Adipose tissue (tissue), 3 donors: Measurements from ENCODE around the gene SPTAN1. TPM values are rescaled to one million over a fixed set of nuclear protein-coding genes. Genes with fewer than 3 reads are reported as not detected.
"Not testable (repeated sequence)": the region's sequence is repeated elsewhere in the genome, so short reads cannot be mapped to it uniquely, and the experiment has no call there.

Experiments
- H3K27ac ChIP-seq: one replicate; pipeline ENCODE4 v1.5.1; 2013; ENCODE audit warnings: low read depth, low read length
- whole genome bisulfite sequencing, 3 donors: extraction: QIAGEN DNeasy Blood & Tissue Kit; methylation state at CpG; one replicate each; pipeline ENCODE4 v1.1.7; 2013; 5-methylcytosine and 5-hydroxymethylcytosine counted together
- polyA plus RNA-seq, 3 donors: library from polyadenylated mRNA; stranded (reverse); fragments of 200-250 nt; gene quantifications; one replicate each; pipeline ENCODE4 v1.2.3, GENCODE V29; 2013
- donor health status: healthy with polysubstance abuse.
- donor health status: Bipolar disorder and iron deficiency.
- donor health status: healthy.

Gene SPTAN1
- polyA plus RNA-seq, 3 donors = 41.2 to 147 (median 103) TPM

GRCh38 chr9:128585155-128585554, 32.8 kb downstream of the SPTAN1 start:
- not testable (repeated sequence) for H3K27ac ChIP-seq
- WGBS, 3 donors = 84 to 89% (median 88%) methylated on average over 8 of the region's 8 CpGs

DNA sequence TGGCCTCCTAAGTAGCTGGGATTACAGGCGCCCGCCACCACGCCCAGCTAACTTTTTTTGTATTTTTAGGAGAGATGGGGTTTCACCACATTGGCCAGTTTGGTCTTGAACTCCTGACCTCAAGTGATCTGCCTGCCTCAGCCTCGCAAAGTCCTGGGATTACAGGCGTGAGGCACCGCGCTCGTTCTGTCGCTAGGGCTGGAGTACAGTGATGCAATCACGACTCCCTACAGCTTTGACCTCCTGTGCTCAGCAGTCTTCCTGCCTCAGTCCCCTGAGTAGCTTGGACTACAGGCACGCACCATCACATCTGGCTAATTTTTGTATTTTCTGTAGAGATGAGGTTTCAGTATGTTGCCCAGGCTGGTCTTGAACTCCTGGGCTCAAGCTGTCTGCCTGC, 34.5 kb downstream of the SPTAN1 start:
- not testable (repeated sequence) for H3K27ac ChIP-seq
- 81 to 92% (median 90%) methylated on average over 11 of the region's 11 CpGs for WGBS, 3 donors

GRCh38 chr9:128587453-128587852, 35.1 kb downstream of the SPTAN1 start:
- 64 to 73% (median 69%) methylated on average over 6 of the region's 6 CpGs for WGBS, 3 donors

DNA sequence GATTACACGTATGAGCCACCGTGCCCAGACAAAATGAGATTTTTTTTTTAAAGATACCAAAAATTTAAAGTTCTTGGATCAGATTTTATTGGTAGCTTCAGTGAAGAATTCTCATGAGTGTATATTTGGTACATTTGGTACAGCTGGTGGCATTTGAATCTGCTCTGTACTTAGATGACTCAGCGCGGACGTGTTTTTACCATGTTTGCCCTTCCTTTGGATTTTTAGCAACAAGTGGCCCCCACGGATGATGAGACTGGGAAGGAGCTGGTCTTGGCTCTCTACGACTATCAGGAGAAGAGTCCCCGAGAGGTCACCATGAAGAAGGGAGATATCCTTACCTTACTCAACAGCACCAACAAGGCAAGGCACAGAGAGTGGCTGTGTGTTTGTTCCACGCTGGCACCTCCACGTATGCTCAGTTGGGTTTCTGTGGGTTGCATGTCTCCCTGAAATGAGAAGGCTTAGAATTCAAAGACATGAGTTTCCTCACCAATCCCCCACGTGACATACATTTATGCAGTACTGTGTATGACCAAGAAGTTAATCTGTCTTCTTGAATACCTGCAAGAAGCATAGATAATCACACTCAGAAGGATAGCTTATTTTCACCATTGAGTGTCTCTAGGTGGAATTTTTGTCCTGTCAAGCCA, 36.3 kb downstream of the SPTAN1 start:
- WGBS, 3 donors = 88 to 93% (median 92%) methylated on average over 11 of the region's 11 CpGs
- H3K27ac ChIP-seq = no peak overlapping the region

More at GRCh38 chr9:128587453-128587852, 35.1 kb downstream of the SPTAN1 start:
- H3K27ac ChIP-seq = no peak overlapping the region

DNA sequence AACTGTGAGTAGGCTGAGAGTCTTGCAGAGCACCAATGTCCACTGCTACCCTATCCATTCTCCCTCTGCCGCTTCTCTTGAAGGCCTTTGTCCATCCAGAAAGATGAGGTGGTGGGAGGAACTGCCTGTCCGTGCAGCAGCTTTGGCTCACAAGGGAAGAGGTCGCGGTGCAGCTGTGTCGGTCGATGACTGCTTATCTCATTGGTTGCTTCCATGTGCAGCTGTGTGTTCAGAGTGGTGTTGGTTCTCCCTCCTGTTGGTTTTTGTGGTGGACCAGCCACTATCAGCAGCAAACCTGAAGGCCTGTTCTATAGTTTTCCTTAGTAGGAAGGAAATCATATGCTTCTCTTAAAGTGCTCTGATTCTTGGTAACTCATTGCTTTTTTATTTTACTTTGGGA, 40.7 kb downstream of the SPTAN1 start:
- 74 to 79% (median 75%) methylated on average over 6 of the region's 6 CpGs for WGBS, 3 donors
- no peak overlapping the region for H3K27ac ChIP-seq

GRCh38 chr9:128593856-128594255, 41.5 kb downstream of the SPTAN1 start:
- H3K27ac ChIP-seq = no peak overlapping the region
- 91 to 92% (median 91%) methylated on average over 9 of the region's 9 CpGs for WGBS, 3 donors

GRCh38 chr9:128595471-128595870, 43.1 kb downstream of the SPTAN1 start:
- WGBS, 3 donors = 63 to 81% (median 66%) methylated on average over 4 of the region's 4 CpGs
- H3K27ac ChIP-seq = no peak overlapping the region

DNA sequence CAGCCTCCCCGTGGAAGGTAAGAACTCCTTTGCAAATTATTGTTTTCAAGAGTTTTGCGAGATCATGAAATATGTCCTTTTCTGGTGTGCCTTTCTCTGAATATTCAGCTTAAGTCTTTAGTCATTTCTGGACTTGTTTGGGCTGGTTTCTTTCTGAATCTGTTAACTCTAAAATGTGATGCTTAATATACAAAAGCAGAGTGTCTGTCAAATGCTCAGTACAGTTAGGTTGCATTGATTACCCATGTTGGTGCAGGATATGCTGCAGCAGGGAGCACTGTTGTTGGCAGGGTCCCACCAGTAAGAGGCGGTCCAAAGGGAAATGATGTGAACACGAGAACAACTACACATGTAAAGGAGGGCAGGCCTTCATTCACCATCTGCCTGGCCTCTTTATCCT, 47.7 kb downstream of the SPTAN1 start:
- WGBS, 3 donors = 70 to 79% (median 78%) methylated on average over 4 of the region's 4 CpGs
- H3K27ac ChIP-seq = no peak overlapping the region

- WGBS, 3 donors = 87 to 91% (median 91%) methylated on average over 8 of the region's 8 CpGs
- H3K27ac ChIP-seq = no peak overlapping the region
Measured at GRCh38 chr9:128603697-128604096, 51.3 kb downstream of the SPTAN1 start.

DNA sequence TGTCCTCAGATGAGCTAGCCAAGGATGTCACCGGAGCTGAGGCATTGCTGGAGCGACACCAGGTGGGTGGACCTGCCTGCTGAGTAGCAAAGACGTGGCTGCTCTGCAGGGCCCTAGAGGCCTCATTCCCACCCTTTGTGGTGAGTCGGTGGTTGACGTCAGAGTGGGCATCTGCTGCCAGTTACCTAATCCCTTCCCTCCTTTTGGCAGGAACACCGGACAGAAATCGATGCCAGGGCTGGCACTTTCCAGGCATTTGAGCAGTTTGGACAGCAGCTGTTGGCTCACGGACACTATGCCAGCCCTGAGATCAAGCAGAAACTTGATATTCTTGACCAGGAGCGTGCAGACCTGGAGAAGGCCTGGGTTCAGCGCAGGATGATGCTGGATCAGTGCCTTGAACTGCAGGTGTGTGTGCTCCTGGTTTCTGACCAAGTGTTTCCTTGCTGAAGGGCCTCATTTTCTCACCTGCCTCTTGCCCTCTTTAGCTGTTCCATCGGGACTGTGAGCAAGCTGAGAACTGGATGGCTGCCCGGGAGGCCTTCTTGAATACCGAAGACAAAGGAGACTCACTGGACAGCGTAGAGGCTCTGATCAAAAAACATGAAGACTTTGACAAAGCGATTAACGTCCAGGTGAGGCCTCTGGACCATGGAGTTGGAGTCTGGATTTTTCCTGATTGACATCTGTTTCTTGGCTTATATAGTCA, 55.4 kb downstream of the SPTAN1 start:
- no peak overlapping the region for H3K27ac ChIP-seq
- 60 to 75% (median 70%) methylated on average over 16 of the region's 16 CpGs for WGBS, 3 donors

DNA sequence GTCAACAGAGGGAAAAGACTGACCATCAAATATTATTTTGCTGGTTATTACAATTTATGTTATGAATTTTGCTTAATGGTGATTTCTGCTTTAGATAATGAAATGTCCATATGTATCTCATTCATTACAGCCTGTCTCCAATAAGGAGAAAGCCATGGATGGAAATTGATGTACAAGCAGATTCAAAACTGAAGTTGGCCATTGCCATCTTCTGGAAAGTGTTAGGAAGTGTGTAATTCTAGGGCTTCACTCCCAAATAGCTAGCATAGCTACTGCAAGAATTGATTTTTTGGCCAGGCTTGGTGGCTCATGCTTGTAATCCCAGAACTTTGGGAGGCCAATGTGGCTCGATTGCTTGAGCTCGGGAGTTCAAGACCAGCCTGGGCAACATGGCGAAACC, 58.5 kb downstream of the SPTAN1 start:
- no peak overlapping the region for H3K27ac ChIP-seq
- WGBS, 3 donors = 93 to 94% (median 93%) methylated on average over 3 of the region's 3 CpGs

DNA sequence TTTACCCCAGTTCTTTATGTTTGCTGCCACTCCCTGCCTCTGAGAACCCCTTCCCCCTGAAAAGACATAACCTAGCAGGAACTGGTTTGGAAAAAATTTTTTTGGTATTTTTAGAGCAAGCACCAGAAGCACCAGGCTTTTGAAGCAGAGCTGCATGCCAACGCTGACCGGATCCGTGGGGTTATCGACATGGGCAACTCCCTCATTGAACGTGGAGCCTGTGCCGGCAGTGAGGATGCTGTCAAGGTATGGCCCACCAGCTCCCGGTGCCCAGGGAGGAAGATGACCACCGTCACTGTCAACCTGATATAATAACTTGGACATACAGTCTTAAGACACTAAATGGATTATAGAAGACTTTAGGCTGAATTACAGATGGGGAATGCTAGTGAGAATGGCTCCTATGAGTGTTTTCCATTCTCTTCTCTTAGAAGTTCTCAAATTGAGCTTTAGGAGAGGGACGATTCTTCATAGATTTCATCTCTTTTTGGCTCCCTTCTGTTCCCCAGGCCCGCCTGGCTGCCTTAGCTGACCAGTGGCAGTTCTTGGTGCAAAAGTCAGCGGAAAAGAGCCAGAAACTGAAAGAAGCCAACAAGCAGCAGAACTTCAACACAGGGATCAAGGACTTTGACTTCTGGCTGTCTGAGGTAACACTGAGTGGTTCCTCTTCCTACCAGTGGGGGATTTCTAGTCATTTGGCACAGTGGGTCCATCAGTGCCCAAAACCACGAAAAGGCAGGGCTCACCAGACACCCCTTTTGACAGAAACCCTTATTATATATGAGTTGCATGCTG, 59.4 kb downstream of the SPTAN1 start:
- no peak overlapping the region for H3K27ac ChIP-seq
- WGBS, 3 donors = 90 to 93% (median 93%) methylated on average over 12 of the region's 12 CpGs

DNA sequence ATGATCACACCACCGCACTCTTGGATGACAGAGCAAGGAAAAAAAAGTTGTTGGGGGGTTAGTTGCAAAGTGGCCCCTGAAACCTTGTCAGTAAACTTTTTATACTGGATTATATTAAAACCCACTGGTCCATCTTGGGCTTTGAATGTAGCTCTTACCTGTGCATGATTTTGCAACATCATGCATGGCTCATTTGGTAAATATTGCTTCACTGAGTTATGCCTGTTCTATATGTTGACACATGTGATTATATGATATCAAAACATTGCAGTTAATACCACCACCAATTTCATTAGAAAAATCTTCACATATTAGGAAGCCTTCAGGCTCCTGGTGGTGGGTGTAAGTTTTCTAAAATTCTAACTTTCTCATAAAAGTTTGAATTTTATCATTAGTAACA, 62.3 kb downstream of the SPTAN1 start:
- no peak overlapping the region for H3K27ac ChIP-seq
- WGBS, 3 donors = 100% methylated on average over 1 of the region's 1 CpG

- WGBS, 3 donors = 93 to 95% (median 94%) methylated on average over 12 of the region's 12 CpGs
- H3K27ac ChIP-seq = no peak overlapping the region
Measured at GRCh38 chr9:128615571-128615970, 63.2 kb downstream of the SPTAN1 start.

- WGBS, 3 donors = 88 to 94% (median 88%) methylated on average over 8 of the region's 8 CpGs
Measured at GRCh38 chr9:128617943-128618342, 65.6 kb downstream of the SPTAN1 start.

GRCh38 chr9:128619127-128619526, 66.7 kb downstream of the SPTAN1 start:
- 92 to 94% (median 93%) methylated on average over 6 of the region's 6 CpGs for WGBS, 3 donors
- H3K27ac ChIP-seq = no peak overlapping the region

More at GRCh38 chr9:128617943-128618342, 65.6 kb downstream of the SPTAN1 start:
- no peak overlapping the region for H3K27ac ChIP-seq

DNA sequence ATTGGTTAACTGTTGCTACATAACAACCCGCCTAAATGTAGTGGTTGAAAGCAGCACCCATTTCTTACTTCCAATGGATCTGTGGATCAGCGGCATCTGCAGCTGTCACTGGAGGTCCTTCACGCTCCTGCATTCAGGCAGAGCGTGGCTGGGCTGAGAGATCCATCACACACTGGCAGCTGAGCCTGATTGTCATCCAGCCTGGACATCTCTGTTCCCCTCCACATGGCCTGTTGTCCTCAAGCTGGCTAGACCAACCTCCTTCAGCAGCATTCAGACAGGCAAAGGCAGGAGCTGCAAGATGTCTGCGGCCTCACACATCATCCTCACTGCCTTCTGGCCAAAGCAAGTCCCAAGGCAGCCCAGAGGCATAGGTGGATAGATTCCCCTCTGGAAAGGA, 67.4 kb downstream of the SPTAN1 start:
- 98 to 99% (median 98%) methylated on average over 5 of the region's 5 CpGs for WGBS, 3 donors
- H3K27ac ChIP-seq = no peak overlapping the region

GRCh38 chr9:128621730-128622455, 69.5 kb downstream of the SPTAN1 start:
- WGBS, 3 donors = 67 to 83% (median 79%) methylated on average over 14 of the region's 14 CpGs
- H3K27ac ChIP-seq = no peak overlapping the region

DNA sequence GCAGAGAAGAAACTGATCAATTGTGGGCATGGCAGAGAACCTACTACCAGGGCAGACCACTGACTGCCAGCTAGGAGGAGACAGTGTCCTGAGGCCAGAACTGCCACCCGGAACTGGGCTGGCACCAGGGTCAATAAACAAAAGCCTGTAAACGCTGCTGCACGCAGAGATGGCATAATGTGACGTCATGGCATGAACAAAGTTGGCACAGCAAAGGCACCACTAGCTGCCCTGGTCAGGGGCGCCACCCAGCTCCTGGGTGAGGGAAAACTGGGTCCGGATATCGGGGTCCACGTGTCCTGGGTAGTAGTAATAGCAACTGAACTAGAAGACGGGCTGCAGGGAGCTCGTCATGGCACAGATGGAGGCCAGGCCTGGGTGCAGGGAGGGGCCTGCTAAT, 72.2 kb downstream of the SPTAN1 start:
- 88 to 93% (median 92%) methylated on average over 10 of the region's 10 CpGs for WGBS, 3 donors
- no peak overlapping the region for H3K27ac ChIP-seq
